HG03354 (cell line): Measurements from ENCODE around the gene TMIGD1.

Source experiments
- ATAC-seq: cut with Tn5 transposase; IDR thresholded peaks from one replicate; pipeline ENCODE4 v1.9.1; 2021; ENCODE audit warnings: mild to moderate bottlenecking; ENCODE audit not compliant: unreplicated experiment, poor library complexity, severe bottlenecking

Gene TMIGD1

GRCh38 chr17:30333503-30334360 lies at the start of gene TMIGD1:
Gene TMIGD1, minus strand, starts transcription at chr17:30334057. Its CDS starts 1,924 bp downstream, at chr17:30332133.
- no peak for ATAC-seq

- no peak for ATAC-seq
These were observed 48.5 kb upstream of the TMIGD1 start for GRCh38 chr17:30382345-30382744.

- no peak for ATAC-seq
These were observed 47.4 kb upstream of the TMIGD1 start for GRCh38 chr17:30381340-30381659.

GRCh38 chr17:30380643-30381339 lies 46.9 kb upstream of the TMIGD1 start:
- ATAC-seq = no peak

GRCh38 chr17:30379903-30380381 lies 46.1 kb upstream of the TMIGD1 start:
- ATAC-seq = peak; percentile 8

- ATAC-seq = peak; percentile 7
These were observed 45.5 kb upstream of the TMIGD1 start for GRCh38 chr17:30379303-30379902.

DNA sequence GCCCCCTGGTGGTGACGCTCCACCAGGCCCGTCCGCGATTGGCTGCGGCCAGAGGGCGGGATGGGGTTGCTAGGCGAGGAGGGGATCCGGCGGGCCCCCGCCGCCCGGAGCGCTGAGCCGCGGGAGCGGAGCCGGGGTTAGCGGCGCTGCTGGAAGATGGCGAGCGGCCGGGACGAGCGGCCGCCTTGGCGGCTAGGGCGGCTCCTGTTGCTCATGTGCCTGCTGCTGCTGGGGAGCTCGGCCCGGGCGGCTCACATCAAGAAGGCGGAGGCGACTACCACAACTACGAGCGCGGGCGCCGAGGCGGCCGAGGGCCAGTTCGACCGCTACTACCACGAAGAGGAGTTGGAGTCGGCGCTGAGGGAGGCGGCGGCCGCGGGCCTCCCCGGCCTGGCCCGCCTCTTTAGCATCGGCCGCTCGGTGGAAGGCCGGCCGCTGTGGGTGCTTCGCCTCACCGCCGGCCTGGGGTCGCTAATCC lies 45.0 kb upstream of the TMIGD1 start, which contains the start of gene CPD:
Gene CPD (plus strand): TSS at position 103 of the 478 bp plus-strand sequence. CDS start 54 bp downstream, at position 157.
- ATAC-seq = peak; percentile 87

GRCh38 chr17:30378241-30378824 lies 44.5 kb upstream of the TMIGD1 start:
- ATAC-seq = peak; percentile 2

DNA sequence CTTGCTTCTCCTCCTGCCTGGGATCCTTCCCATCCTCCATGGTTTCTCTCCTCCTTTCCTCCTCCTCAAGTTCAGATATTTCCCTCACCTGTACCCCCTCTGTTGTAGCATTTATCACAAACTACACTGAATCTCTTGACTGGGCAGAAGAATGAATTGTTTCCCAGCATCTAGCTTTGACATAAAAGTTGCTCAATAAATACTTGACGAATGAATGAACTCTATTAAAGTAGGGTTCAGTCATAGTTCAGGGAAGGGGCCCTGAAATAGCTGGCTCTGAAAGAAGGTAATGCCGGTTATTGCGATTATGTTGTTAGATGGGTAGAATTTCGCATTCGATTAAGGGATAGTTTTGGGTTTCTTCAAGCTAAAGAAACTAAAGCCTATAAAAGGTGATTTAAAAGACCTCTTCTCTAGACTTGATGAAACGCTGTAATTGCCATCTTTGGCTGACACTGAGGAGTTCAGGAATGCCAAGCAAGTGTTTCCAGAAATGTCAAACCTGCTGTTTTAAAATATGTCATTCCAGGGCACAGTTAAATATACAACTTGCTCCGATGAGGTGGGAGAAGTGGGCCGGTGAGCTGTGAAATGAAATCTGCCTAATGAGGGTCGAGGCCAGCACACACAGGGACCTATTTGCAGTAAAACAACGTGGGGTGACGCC lies 43.9 kb upstream of the TMIGD1 start:
- no peak for ATAC-seq

DNA sequence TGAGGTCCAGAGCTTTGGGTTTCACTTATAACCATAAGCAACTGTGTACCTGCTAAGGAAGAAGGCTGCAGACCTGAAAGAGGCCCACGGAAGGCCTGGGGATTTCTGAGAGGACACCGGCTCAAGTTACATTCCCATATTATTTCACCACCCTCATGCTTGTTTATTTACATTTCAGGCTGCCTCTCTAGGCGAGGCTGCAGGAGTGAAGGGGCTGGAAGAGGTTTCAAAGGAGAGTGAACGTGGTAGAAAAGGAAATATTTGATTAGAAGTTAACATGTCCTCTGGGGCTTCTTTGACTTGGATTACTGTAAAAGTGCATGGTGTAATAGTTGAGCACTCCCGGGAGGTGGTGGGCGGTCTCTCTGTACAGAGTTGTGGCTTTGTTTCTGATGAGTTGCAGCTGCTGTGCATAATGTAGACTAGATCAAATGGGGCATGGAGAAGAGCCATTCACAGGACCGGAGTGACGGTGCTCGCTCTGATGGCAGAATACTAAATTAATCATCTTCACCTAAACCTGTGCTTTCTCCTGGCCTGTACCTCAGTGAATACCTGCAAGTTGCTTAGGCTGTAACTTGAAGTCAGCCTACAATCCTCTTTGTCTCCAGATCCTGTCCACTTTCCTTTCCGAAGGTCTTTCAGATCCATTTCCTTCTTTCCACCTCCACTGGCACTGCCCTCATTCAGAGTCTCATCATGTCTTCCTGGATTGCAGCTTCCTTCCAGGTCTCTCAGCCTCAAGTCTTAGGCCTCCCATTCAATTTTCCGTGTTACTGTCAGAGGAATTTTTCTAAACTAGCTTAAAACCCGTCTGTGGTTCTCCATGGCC lies 43.0 kb upstream of the TMIGD1 start:
- ATAC-seq = no peak

GRCh38 chr17:30375661-30376060 lies 41.8 kb upstream of the TMIGD1 start:
- ATAC-seq = no peak

- no peak for ATAC-seq
These were observed 38.9 kb upstream of the TMIGD1 start for GRCh38 chr17:30372755-30373154.

GRCh38 chr17:30369995-30370394 lies 36.1 kb upstream of the TMIGD1 start:
- ATAC-seq = no peak

DNA sequence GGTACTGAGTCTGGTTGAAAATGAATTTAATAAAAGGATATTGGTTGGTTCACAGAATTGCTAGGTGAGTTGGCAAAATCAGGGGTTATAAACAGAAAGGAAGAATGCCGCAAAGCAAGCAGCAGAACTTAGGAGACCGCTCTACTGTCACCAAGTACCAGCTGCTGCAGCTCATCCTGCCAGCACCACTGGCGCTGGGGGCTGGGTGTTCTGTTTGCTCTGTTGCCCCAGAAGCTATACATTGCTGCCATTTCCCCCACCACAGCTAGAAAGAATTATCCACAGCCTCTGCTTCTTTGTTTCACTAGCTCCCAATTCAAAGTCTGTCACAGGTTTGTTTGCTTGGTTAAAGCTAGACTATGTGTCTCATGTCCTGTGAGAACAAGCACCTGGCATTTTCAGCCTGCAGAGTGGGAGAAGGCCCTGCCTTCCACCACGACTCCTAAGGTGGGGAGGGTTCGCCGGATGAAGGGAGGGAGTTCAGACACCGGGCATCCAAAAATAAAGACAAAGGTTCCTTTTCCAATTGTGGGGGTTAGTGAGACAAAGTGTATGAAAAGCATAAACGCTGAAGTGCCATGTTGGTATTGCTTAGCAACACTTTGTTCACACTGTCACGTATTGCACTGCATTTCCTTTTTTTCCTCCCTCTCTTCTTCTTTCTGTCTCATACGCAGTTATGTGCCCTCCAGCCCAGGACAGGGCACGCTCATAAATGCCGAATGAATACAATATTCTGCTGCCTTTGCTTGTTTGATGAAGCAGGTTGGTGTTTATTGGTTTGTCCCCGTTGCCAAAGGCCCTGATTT lies 35.3 kb upstream of the TMIGD1 start:
- ATAC-seq = no peak

- no peak for ATAC-seq
These were observed 32.7 kb upstream of the TMIGD1 start for GRCh38 chr17:30366536-30366935.

DNA sequence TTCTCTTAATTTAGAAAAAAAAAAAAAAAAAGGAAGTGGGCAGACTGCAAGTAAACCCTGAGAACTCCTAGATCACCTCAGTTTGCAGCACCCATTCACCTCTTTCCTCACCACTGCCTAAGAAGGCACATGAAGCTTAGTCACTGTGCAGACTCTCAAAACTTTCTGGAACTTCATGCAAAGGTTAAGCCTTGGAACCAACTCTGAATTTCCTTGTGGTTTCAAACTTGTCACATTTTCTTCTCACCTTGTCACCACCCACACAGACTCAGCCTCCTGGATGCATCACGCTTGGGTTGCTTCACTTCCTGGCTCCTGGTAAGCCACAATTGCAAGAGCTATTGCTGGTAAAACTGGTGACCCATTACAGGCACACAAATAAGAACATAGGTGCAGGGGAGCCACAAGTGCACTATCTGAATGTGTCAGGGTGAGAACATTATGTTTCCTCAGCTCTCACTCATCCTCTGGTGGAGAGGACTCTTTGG lies 29.9 kb upstream of the TMIGD1 start:
- ATAC-seq = peak; percentile 77

DNA sequence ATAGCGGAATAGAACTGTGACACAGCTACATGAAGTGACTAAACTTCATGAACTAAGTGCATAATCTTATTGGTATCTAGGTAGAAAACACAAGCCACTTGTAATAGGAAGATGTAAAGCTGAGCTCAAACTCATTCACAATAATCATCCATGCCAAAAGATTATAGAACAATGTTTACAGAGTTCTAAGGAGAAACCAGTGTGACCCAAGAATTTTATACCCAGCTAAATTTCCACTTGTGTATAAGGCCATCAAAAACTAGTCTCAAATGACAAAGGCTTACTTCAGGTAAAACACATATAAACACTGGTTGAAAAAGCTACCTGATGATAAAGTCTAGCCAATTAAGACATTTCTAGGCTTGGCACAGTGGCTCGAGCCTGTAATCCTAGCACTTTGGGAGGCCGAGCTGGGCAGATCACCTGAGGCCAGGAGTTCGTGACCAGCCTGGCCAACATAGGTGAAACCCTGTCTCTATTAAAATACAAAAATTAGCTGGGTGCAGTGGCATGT lies 28.0 kb upstream of the TMIGD1 start:
- ATAC-seq = no peak
